Muscle layer of duodenum (tissue), 2 donors: ENCODE data around the gene SURF2.
"Not testable (repeated sequence)": the region's sequence is repeated elsewhere in the genome, so short reads cannot be mapped to it uniquely, and the experiment has no call there.

Source experiments
- H3K27ac ChIP-seq: one replicate; pipeline ENCODE4 v1.7.0; 2013; ENCODE audit warnings: mild to moderate bottlenecking, low read length
- H3K27me3 ChIP-seq: one replicate; pipeline ENCODE4 v1.7.0; 2013; ENCODE audit warnings: low read depth, mild to moderate bottlenecking, control low read depth, low read length
- H3K36me3 ChIP-seq, 2 donors: one replicate each; pipeline ENCODE4 v1.7.0; 2013; ENCODE audit warnings: low read length in 2 of 2, control low read depth in 1 of 2, mild to moderate bottlenecking in 1 of 2; ENCODE audit not compliant: insufficient read depth in 2 of 2, control insufficient read depth in 1 of 2
- H3K4me1 ChIP-seq, 2 donors: one replicate each; pipeline ENCODE4 v1.7.0; 2013; ENCODE audit warnings: low read length in 2 of 2, mild to moderate bottlenecking in 2 of 2, control low read depth in 1 of 2, moderate library complexity in 1 of 2; ENCODE audit not compliant: insufficient read depth in 2 of 2, control insufficient read depth in 1 of 2
- H3K4me3 ChIP-seq, 2 donors: one replicate each; pipeline ENCODE4 v1.7.0; 2013; ENCODE audit warnings: low read length in 2 of 2, low read depth in 1 of 2, mild to moderate bottlenecking in 1 of 2
- H3K9me3 ChIP-seq, 2 donors: one replicate each; pipeline ENCODE4 v1.7.0; 2013; ENCODE audit warnings: low read length in 2 of 2, control low read depth in 1 of 2, mild to moderate bottlenecking in 1 of 2; ENCODE audit not compliant: control insufficient read depth in 1 of 2
- donor health status: healthy.

The SURF2 gene

GRCh38 chr9:133380734-133381133 lies 24.4 kb downstream of the SURF2 start:
- peaks cover 0 to under 1% of the 10 kb centered on the region in 2 donors for H3K36me3 ChIP-seq
- H3K4me1 ChIP-seq: peaks cover 0 to 5% of the 10 kb centered on the region in 2 donors
- no peak overlapping the region for H3K27ac ChIP-seq
- no peak overlapping the region for H3K4me3 ChIP-seq
- no peaks in the 10 kb centered on the region for H3K27me3 ChIP-seq
- H3K9me3 ChIP-seq: no peaks in the 10 kb centered on the region

- Histone ChIP-seq H3K36me3 (no peaks in the 10 kb centered on the region), H3K27ac (no peak overlapping the region), H3K27me3 (no peaks in the 10 kb centered on the region), H3K4me3 (no peak overlapping the region), H3K9me3 (no peaks in the 10 kb centered on the region), H3K4me1 (no peaks in the 10 kb centered on the region)
These were observed 26.3 kb downstream of the SURF2 start for GRCh38 chr9:133382507-133383141.

- H3K9me3 ChIP-seq: no peaks in the 10 kb centered on the region
- H3K4me3 ChIP-seq: no peak overlapping the region
- no peak overlapping the region for H3K27ac ChIP-seq
- H3K27me3 ChIP-seq: no peaks in the 10 kb centered on the region
- H3K36me3 ChIP-seq: no peaks in the 10 kb centered on the region
- H3K4me1 ChIP-seq: no peaks in the 10 kb centered on the region
These were observed 27.1 kb downstream of the SURF2 start for GRCh38 chr9:133383438-133383837.

GRCh38 chr9:133384736-133385321 lies 28.5 kb downstream of the SURF2 start:
- Histone ChIP-seq H3K27ac (no peak overlapping the region), H3K9me3 (no peaks in the 10 kb centered on the region), H3K4me1 (no peaks in the 10 kb centered on the region), H3K27me3 (no peaks in the 10 kb centered on the region), H3K4me3 (no peak overlapping the region), H3K36me3 (no peaks in the 10 kb centered on the region)

- Histone ChIP-seq H3K9me3 (no peaks in the 10 kb centered on the region), H3K4me3 (no peak overlapping the region), H3K27ac (no peak overlapping the region), H3K27me3 (no peaks in the 10 kb centered on the region), H3K4me1 (no peaks in the 10 kb centered on the region), H3K36me3 (no peaks in the 10 kb centered on the region)
These were observed 29.1 kb downstream of the SURF2 start for GRCh38 chr9:133385452-133385851.

GRCh38 chr9:133386338-133386737 lies 30.0 kb downstream of the SURF2 start:
- H3K4me3 ChIP-seq: no peak overlapping the region
- no peak overlapping the region for H3K27ac ChIP-seq
- H3K36me3 ChIP-seq: no peaks in the 10 kb centered on the region
- peaks cover 3% of the 10 kb centered on the region for H3K27me3 ChIP-seq
- no peaks in the 10 kb centered on the region for H3K9me3 ChIP-seq
- no peaks in the 10 kb centered on the region for H3K4me1 ChIP-seq

- Histone ChIP-seq H3K4me1 (no peaks in the 10 kb centered on the region), H3K27ac (no peak overlapping the region), H3K4me3 (no peak overlapping the region)
These were observed 31.3 kb downstream of the SURF2 start for GRCh38 chr9:133387680-133388079.

GRCh38 chr9:133389025-133389557 lies 32.7 kb downstream of the SURF2 start:
- H3K4me3 ChIP-seq: no peak overlapping the region
- H3K4me1 ChIP-seq: no peaks in the 10 kb centered on the region
- no peaks in the 10 kb centered on the region for H3K9me3 ChIP-seq
- no peak overlapping the region for H3K27ac ChIP-seq
- peaks cover 3% of the 10 kb centered on the region for H3K27me3 ChIP-seq
- H3K36me3 ChIP-seq: no peaks in the 10 kb centered on the region

More at GRCh38 chr9:133387680-133388079, 31.3 kb downstream of the SURF2 start:
- Histone ChIP-seq H3K36me3 (no peaks in the 10 kb centered on the region), H3K9me3 (no peaks in the 10 kb centered on the region), H3K27me3 (peaks cover 3% of the 10 kb centered on the region)

GRCh38 chr9:133389562-133389961 lies 33.2 kb downstream of the SURF2 start:
- no peak overlapping the region for H3K27ac ChIP-seq
- no peaks in the 10 kb centered on the region for H3K36me3 ChIP-seq
- peaks cover 3% of the 10 kb centered on the region for H3K27me3 ChIP-seq

GRCh38 chr9:133390713-133391112 lies 34.4 kb downstream of the SURF2 start:
- H3K36me3 ChIP-seq: no peaks in the 10 kb centered on the region
- no peak overlapping the region for H3K4me3 ChIP-seq
- no peaks in the 10 kb centered on the region for H3K4me1 ChIP-seq
- no peaks in the 10 kb centered on the region for H3K9me3 ChIP-seq
- no peak overlapping the region for H3K27ac ChIP-seq
- H3K27me3 ChIP-seq: peaks cover 3% of the 10 kb centered on the region

More at GRCh38 chr9:133389562-133389961, 33.2 kb downstream of the SURF2 start:
- Histone ChIP-seq H3K9me3 (no peaks in the 10 kb centered on the region), H3K4me3 (no peak overlapping the region), H3K4me1 (no peaks in the 10 kb centered on the region)

- not testable (repeated sequence) for H3K9me3 ChIP-seq, H3K36me3 ChIP-seq, H3K27ac ChIP-seq, H3K4me1 ChIP-seq, H3K27me3 ChIP-seq, H3K4me3 ChIP-seq
These were observed 35.1 kb downstream of the SURF2 start for GRCh38 chr9:133391449-133391848.

- not testable (repeated sequence) for H3K36me3 ChIP-seq, H3K27ac ChIP-seq, H3K27me3 ChIP-seq, H3K4me3 ChIP-seq, H3K4me1 ChIP-seq, H3K9me3 ChIP-seq
These were observed 36.0 kb downstream of the SURF2 start for GRCh38 chr9:133392308-133392707.
